H1 (cell line): Measurements from ENCODE around the gene NOP16. TPM values are rescaled to one million over a fixed set of nuclear protein-coding genes. Genes with fewer than 3 reads are reported as not detected.

Experiments used
- CTCF ChIA-PET: fragments of 300-600 bp; sonication (Branson Sonifier 250); formaldehyde crosslinking; loops from one replicate; lab custom pipeline; 2021; ENCODE audit not compliant: partially characterized antibody; lab: Charles Lee
- POLR2A ChIA-PET: fragments of 300-600 bp; sonication (Branson Sonifier 250); formaldehyde crosslinking; loops from one replicate; lab custom pipeline; 2021; ENCODE audit warnings: inconsistent platforms; ENCODE audit not compliant: partially characterized antibody; lab: Charles Lee
- DNase-seq, 2 experiments: peaks; one replicate each; pipeline versions ENCODE4 v3.0.0 to v3.0.0-alpha.2; 2010 to 2022; ENCODE audit warnings: low spot score in 2 of 2, low read depth in 1 of 2, mixed read lengths in 1 of 2
- FAIRE-seq: peaks from 2 replicates; lab custom pipeline; 2011; peaks lifted over from hg19 to GRCh38; lab: Jason Lieb, UNC
- H2AFZ ChIP-seq: 2 replicates; pipeline ENCODE4 v1.8.1; 2012; ENCODE audit warnings: low read length, inconsistent platforms
- H2AK5ac ChIP-seq: 2 replicates; pipeline ENCODE4 v1.6.1; 2013; ENCODE audit warnings: low read depth, low read length
- H2BK120ac ChIP-seq: replicated peaks from 2 replicates; pipeline ENCODE3; 2013; ENCODE audit warnings: low read depth, low read length, inconsistent platforms
- H2BK12ac ChIP-seq: 2 replicates; pipeline ENCODE4 v1.6.1; 2013; ENCODE audit warnings: low read depth, low read length
- H2BK15ac ChIP-seq: 2 replicates; pipeline ENCODE4 v1.6.1; 2013; ENCODE audit warnings: low read length
- H2BK20ac ChIP-seq: 2 replicates; pipeline ENCODE4 v1.6.1; 2013; ENCODE audit warnings: low read length
- H2BK5ac ChIP-seq: 2 replicates; pipeline ENCODE4 v1.6.1; 2013; ENCODE audit warnings: low read depth, low read length
- H3K14ac ChIP-seq: 2 replicates; pipeline ENCODE4 v1.6.1; 2013; ENCODE audit warnings: inconsistent platforms; ENCODE audit not compliant: insufficient read length
- H3K18ac ChIP-seq: 2 replicates; pipeline ENCODE4 v1.6.1; 2013; ENCODE audit warnings: low read length; ENCODE audit errors: extremely low read depth
- H3K23ac ChIP-seq: 2 replicates; pipeline ENCODE4 v1.6.1; 2013; ENCODE audit warnings: inconsistent platforms; ENCODE audit not compliant: insufficient read length
- H3K23me2 ChIP-seq: 2 replicates; pipeline ENCODE4 v1.6.1; 2013; ENCODE audit warnings: low read depth, low read length
- H3K27ac ChIP-seq: 2 replicates; pipeline ENCODE4 v1.6.1; 2011; ENCODE audit warnings: low read depth, low read length, inconsistent platforms
- H3K27me3 ChIP-seq, 4 experiments: replicated peaks in 1 of 4; 1 replicate in 1 of 4; 2 replicates in 3 of 4; pipeline versions ENCODE4 v1.6.1 to v1.8.1; 2011 to 2013; ENCODE audit warnings: low read length in 3 of 4, mild to moderate bottlenecking in 3 of 4, inconsistent platforms in 2 of 4, mixed read lengths in 2 of 4, moderate library complexity in 1 of 4; ENCODE audit not compliant: control insufficient read depth in 3 of 4, insufficient read depth in 3 of 4; ENCODE audit errors: extremely low read depth in 1 of 4
- H3K36me3 ChIP-seq, 4 experiments: 2 replicates each; pipeline versions ENCODE4 v1.6.1 to v1.8.1; 2011 to 2013; ENCODE audit warnings: mild to moderate bottlenecking in 4 of 4, low read length in 3 of 4, moderate library complexity in 2 of 4, control low read depth in 1 of 4, inconsistent platforms in 1 of 4; ENCODE audit not compliant: insufficient read depth in 4 of 4, control insufficient read depth in 2 of 4
- H3K4ac ChIP-seq: replicated peaks from 2 replicates; pipeline ENCODE3; 2013; ENCODE audit warnings: low read length, low read depth, mixed read lengths, inconsistent platforms; ENCODE audit not compliant: insufficient read length
- H3K4me1 ChIP-seq, 4 experiments: replicated peaks in 1 of 4; 1 replicate in 1 of 4; 2 replicates in 3 of 4; pipeline versions ENCODE4 v1.6.1 to v1.8.1; 2011 to 2013; ENCODE audit warnings: low read length in 3 of 4, inconsistent platforms in 2 of 4, mixed read lengths in 1 of 4; ENCODE audit not compliant: insufficient read depth in 4 of 4, control insufficient read depth in 3 of 4
- H3K4me2 ChIP-seq, 2 experiments: 2 replicates each; pipeline versions ENCODE4 v1.6.1 to v1.8.1; 2011 to 2013; ENCODE audit warnings: low read depth in 2 of 2, low read length in 2 of 2, control low read depth in 1 of 2, inconsistent platforms in 1 of 2, mild to moderate bottlenecking in 1 of 2; ENCODE audit not compliant: insufficient read depth in 1 of 2
- H3K4me3 ChIP-seq, 4 experiments: fragments of 200-600, 300-600 bp in 1 of 4; sonication (generic), shearing (Covaris generic), sonication (Bioruptor Twin) in 1 of 4; 2 replicates each; pipeline versions ENCODE4 v1.5.1 to v1.8.1; 2011 to 2016; ENCODE audit warnings: low read length in 4 of 4, low read depth in 3 of 4, control low read depth in 2 of 4, inconsistent platforms in 2 of 4, mild to moderate bottlenecking in 2 of 4, mixed read lengths in 1 of 4, moderate library complexity in 1 of 4; ENCODE audit not compliant: insufficient read depth in 2 of 4; ENCODE audit errors: extremely low read depth in 1 of 4
- H3K56ac ChIP-seq: replicated peaks from 2 replicates; pipeline ENCODE3; 2013; ENCODE audit warnings: low read depth, mild to moderate bottlenecking, mixed read lengths, low read length, inconsistent platforms; ENCODE audit not compliant: insufficient read length
- H3K79me1 ChIP-seq: 2 replicates; pipeline ENCODE4 v1.6.1; 2013; ENCODE audit warnings: low read depth, low read length, control low read depth
- H3K79me2 ChIP-seq, 2 experiments: 2 replicates each; pipeline versions ENCODE4 v1.6.1 to v1.8.1; 2012 to 2013; ENCODE audit warnings: low read length in 2 of 2, mild to moderate bottlenecking in 2 of 2, inconsistent platforms in 1 of 2; ENCODE audit not compliant: insufficient read depth in 2 of 2, control insufficient read depth in 1 of 2
- H3K9ac ChIP-seq, 4 experiments: replicated peaks in 1 of 4; 1 replicate in 1 of 4; 2 replicates in 3 of 4; pipeline versions ENCODE4 v1.6.1 to v1.8.1; 2011 to 2013; ENCODE audit warnings: low read depth in 3 of 4, low read length in 3 of 4, control low read depth in 2 of 4, mild to moderate bottlenecking in 2 of 4, moderate library complexity in 2 of 4, inconsistent platforms in 1 of 4; ENCODE audit errors: extremely low read depth in 1 of 4
- H3K9me3 ChIP-seq, 2 experiments: 2 replicates each; pipeline versions ENCODE4 v1.6.1 to v1.8.1; 2012 to 2013; ENCODE audit warnings: mild to moderate bottlenecking in 2 of 2, moderate library complexity in 2 of 2, control low read depth in 1 of 2, inconsistent platforms in 1 of 2, low read depth in 1 of 2, low read length in 1 of 2, mixed read lengths in 1 of 2; ENCODE audit not compliant: insufficient read depth in 2 of 2
- H4K20me1 ChIP-seq, 2 experiments: replicated peaks in 1 of 2; 2 replicates each; pipeline versions ENCODE3 to v1.8.1; 2011 to 2013; ENCODE audit warnings: inconsistent platforms in 2 of 2, low read length in 2 of 2, mild to moderate bottlenecking in 1 of 2; ENCODE audit not compliant: insufficient read depth in 2 of 2, control insufficient read depth in 1 of 2
- H4K5ac ChIP-seq: 2 replicates; pipeline ENCODE4 v1.6.1; 2013; ENCODE audit warnings: low read length, low read depth, mixed read lengths, inconsistent platforms; ENCODE audit not compliant: insufficient read length
- H4K8ac ChIP-seq: 2 replicates; pipeline ENCODE4 v1.8.0; 2013; ENCODE audit warnings: mild to moderate bottlenecking, moderate library complexity, low read length, inconsistent platforms; ENCODE audit not compliant: insufficient read depth; ENCODE audit errors: extremely low read depth
- H4K91ac ChIP-seq: replicated peaks from 2 replicates; pipeline ENCODE3; 2013; ENCODE audit warnings: low read length, mixed read lengths, inconsistent platforms; ENCODE audit not compliant: insufficient read length
- BACH1 ChIP-seq: IDR thresholded peaks from 2 replicates; pipeline ENCODE4 v1.6.1; 2012; ENCODE audit warnings: low read length, improper control_type of control experiment
- CHD2 ChIP-seq: IDR thresholded peaks from 2 replicates; pipeline ENCODE4 v1.6.1; 2012; ENCODE audit warnings: low read length, improper control_type of control experiment
- CTBP2 ChIP-seq: IDR thresholded peaks from 2 replicates; pipeline ENCODE4 v1.7.0; 2011; ENCODE audit warnings: borderline replicate concordance, mild to moderate bottlenecking, moderate library complexity, mixed read lengths, low read length; ENCODE audit not compliant: insufficient read depth, insufficient read length
- EP300 ChIP-seq, 2 experiments: IDR thresholded peaks; 1 replicate in 1 of 2; 2 replicates in 1 of 2; pipeline ENCODE4 v1.6.1; 2011 to 2012; ENCODE audit warnings: low read depth in 2 of 2, low read length in 2 of 2, mild to moderate bottlenecking in 2 of 2, borderline replicate concordance in 1 of 2, inconsistent platforms in 1 of 2, moderate library complexity in 1 of 2
- GABPA ChIP-seq: IDR thresholded peaks from 2 replicates; pipeline ENCODE4 v1.6.1; 2011; ENCODE audit warnings: mild to moderate bottlenecking, low read length, moderate library complexity, borderline replicate concordance; ENCODE audit not compliant: insufficient read depth
- JUN ChIP-seq: IDR thresholded peaks from 2 replicates; pipeline ENCODE4 v1.6.1; 2011; ENCODE audit warnings: low read depth, mild to moderate bottlenecking, improper control_type of control experiment, low read length
- MAFK ChIP-seq: IDR thresholded peaks from 2 replicates; pipeline ENCODE4 v1.6.1; 2012; ENCODE audit warnings: low read depth, mild to moderate bottlenecking, improper control_type of control experiment, low read length
- NANOG ChIP-seq: IDR thresholded peaks from 2 replicates; pipeline ENCODE4 v1.6.1; 2011; ENCODE audit warnings: low read length, low read depth, mild to moderate bottlenecking, inconsistent platforms; ENCODE audit not compliant: insufficient read depth, poor library complexity, severe bottlenecking
- PHF8 ChIP-seq: fragments of 200-600 bp; sonication (generic); conservative IDR thresholded peaks from 2 replicates; pipeline ENCODE4 v1.7.1; 2012; ENCODE audit warnings: low read depth, mild to moderate bottlenecking, inconsistent platforms, low read length, moderate library complexity
- SAP30 ChIP-seq: fragments of 300-600 bp; sonication (generic); IDR thresholded peaks from 2 replicates; pipeline ENCODE4 v1.7.1; 2012; ENCODE audit warnings: low read length, moderate library complexity, mild to moderate bottlenecking, inconsistent platforms; ENCODE audit not compliant: insufficient read depth, insufficient replicate concordance
- SP4 ChIP-seq: IDR thresholded peaks from 2 replicates; pipeline ENCODE4 v1.6.1; 2012; ENCODE audit warnings: low read length, inconsistent platforms
- SRF ChIP-seq: IDR thresholded peaks from 2 replicates; pipeline ENCODE4 v1.6.1; 2011; ENCODE audit warnings: mild to moderate bottlenecking, low read depth, low read length, moderate library complexity
- TEAD4 ChIP-seq: IDR thresholded peaks from 2 replicates; pipeline ENCODE4 v1.6.1; 2012; ENCODE audit warnings: low read depth, low read length, inconsistent platforms, mixed read lengths
- WGBS, 2 experiments: shearing (Covaris generic) in 1 of 2; methylation state at CpG; one replicate each; pipeline versions ENCODE4 v1.1.6 to v1.1.7; 2013 to 2015; ENCODE audit warnings: low lambda C conversion rate in 2 of 2, mixed read lengths in 2 of 2, inconsistent platforms in 1 of 2, low coverage in 1 of 2, missing lambda C conversion rate in 1 of 2; ENCODE audit not compliant: insufficient replicate concordance in 2 of 2, insufficient coverage in 1 of 2, insufficient read length in 1 of 2; ENCODE audit errors: extremely low coverage in 1 of 2, missing lambda C conversion rate in 1 of 2; 5-methylcytosine and 5-hydroxymethylcytosine counted together
- polyA plus RNA-seq, 7 experiments: library from polyadenylated mRNA; depleted of rRNA in 3 of 7; stranded (reverse) in 5 of 7; unstranded in 2 of 7; fragments of >200 nt in 5 of 7; fragments of 200-250 nt in 2 of 7; gene quantifications; 1 replicate in 5 of 7; 2 replicates in 1 of 7; 4 replicates in 1 of 7; pipeline versions ENCODE4 v1.2.1 to v1.2.3, GENCODE V29; 2011 to 2013; ENCODE audit warnings: missing spikeins in 2 of 7, mixed read lengths in 2 of 7
- total RNA-seq: library from RNA; stranded (reverse); fragmentation: NEBNext Ultra II Directional; extraction: Animal tissue kit (Norgen Biotek cat#: 25700); gene quantifications from 2 replicates; pipeline ENCODE4 v1.2.1, GENCODE V29; 2021

The NOP16 gene
- total and polyA plus RNA-seq, 2 of the 8 experiments (the other 6 are each of a cell fraction or from before 2014, with no cell fraction given): 46.9 to 65.2 TPM

- Histone ChIP-seq H3K9ac (peak overlapping the region in 2 of 4 experiments; percentile 5 to 29; a peak in 2 of 7 replicates), H3K18ac (0 out of 2 replicates have a peak overlapping the region, but pooled peaks have one; percentile 24), H3K4me2 (peak overlapping the region; percentile 8 to 66; a peak in 3 of 4 replicates), H2AFZ (peak overlapping the region; percentile 73), H4K5ac (no peak overlapping the region), H2BK5ac (no peak overlapping the region), H3K23ac (no peak overlapping the region), H3K79me1 (no peaks in the 10 kb centered on the region), H3K9me3 (peaks cover 9 to 12% of the 10 kb centered on the region in 2 experiments; a peak in 1 of 4 replicates), H2BK15ac (peak overlapping the region; percentile 46; the same call in 1 of the 2 replicates), H3K36me3 (no peaks in the 10 kb centered on the region), H4K20me1 (peaks cover 0 to 2% of the 10 kb centered on the region in 2 experiments), H3K23me2 (no peaks in the 10 kb centered on the region; the same call in 1 of the 2 replicates), H3K79me2 (no peaks in the 10 kb centered on the region), H3K4ac (no peak overlapping the region), H2BK120ac (no peak overlapping the region), H3K4me1 (peaks cover 0 to 3% (median 0%) of the 10 kb centered on the region in 4 experiments; a peak in 4 of 7 replicates), H2AK5ac (no peak overlapping the region), H2BK12ac (no peak overlapping the region), H2BK20ac (peak overlapping the region; percentile 34; the same call in 1 of the 2 replicates), H4K8ac (peak overlapping the region; percentile 90; the same call in 1 of the 2 replicates), H3K27me3 (peaks cover 0 to 11% (median 9%) of the 10 kb centered on the region in 4 experiments; a peak in 6 of 7 replicates), H3K56ac (no peak overlapping the region), H3K27ac (no peak overlapping the region), H3K14ac (no peak overlapping the region), H3K4me3 (peak overlapping the region in 3 of 4 experiments; percentile 18 to 77 (median 30); a peak in 4 of 8 replicates), H4K91ac (no peak overlapping the region)
- FAIRE-seq (no peak), DNase-seq (no peak)
- ChIA-PET POLR2A (interaction anchor here (1.0 to 1.7 kb wide), 4 partner anchors 10 to 126 kb away, joined by 3 to 8 read pairs (median 4); partner anchors contain the start of genes FAF2 and KIAA1191), CTCF (interaction anchor here (0.7 to 3.3 kb wide), 7 partner anchors 11 to 170 kb away, joined by 3 to 22 read pairs (median 3); partner anchors contain the start of gene FAF2)
- WGBS, 2 experiments: 86% methylated on average over 11 of the region's 11 CpGs; no CpG with 5 or more reads in 1 of the 2 experiments
- TF ChIP-seq NANOG: no peak
- TF ChIP-seq EP300 (IDR thresholded peaks at IDR 0.05; ENCODE audit: borderline replicate concordance in 1 of 2, low read depth in 2 of 2, low read length in 2 of 2): no peak
- TF ChIP-seq TEAD4: no peak
- TF ChIP-seq PHF8: no peak
- no peak for TF ChIP-seq CHD2
- TF ChIP-seq BACH1: no peak
- no peak for TF ChIP-seq SAP30
- no peak for TF ChIP-seq GABPA
- no peak for TF ChIP-seq MAFK
- no peak for TF ChIP-seq SP4
- no peak for TF ChIP-seq JUN
- no peak for TF ChIP-seq SRF
- TF ChIP-seq CTBP2: no peak
These were observed 28.6 kb upstream of the NOP16 start for GRCh38 chr5:176416965-176417364.
